WTC11 (cell line): Measurements from ENCODE around the gene SH3PXD2A. TPM values are rescaled to one million over a fixed set of nuclear protein-coding genes. Genes with fewer than 3 reads are reported as not detected.

Experiments used
- ATAC-seq: fragments of 200-7000 bp; cut with Tn5 transposase; 2 replicates; pipeline ENCODE4 v1.10.0; 2021; ENCODE audit warnings: mild to moderate bottlenecking, moderate library complexity
- CTCF ChIA-PET: fragments of 300-600 bp; sonication (Branson Sonifier 250); formaldehyde crosslinking; loops from one replicate; lab custom pipeline; 2021; ENCODE audit warnings: antibody characterized with exemption; lab: Charles Lee
- POLR2A ChIA-PET: fragments of 350-600 bp; sonication (Branson Sonifier 250); formaldehyde crosslinking; loops from one replicate; lab custom pipeline; 2021; ENCODE audit warnings: antibody characterized with exemption; lab: Charles Lee
- DNase-seq: peaks from one replicate; pipeline ENCODE4 v3.0.0; 2021; ENCODE audit warnings: low spot score
- H3K27ac Mint-ChIP-seq: 2 replicates; pipeline ENCODE4 v1.8.0; 2021; ENCODE audit warnings: mixed read lengths
- H3K27me3 Mint-ChIP-seq: 2 replicates; pipeline ENCODE4 v1.8.0; 2021; ENCODE audit warnings: low read depth, mild to moderate bottlenecking, moderate library complexity, mixed read lengths
- H3K36me3 Mint-ChIP-seq: 2 replicates; pipeline ENCODE4 v1.8.0; 2021; ENCODE audit warnings: mixed read lengths
- H3K4me1 Mint-ChIP-seq: 2 replicates; pipeline ENCODE4 v1.8.0; 2022; ENCODE audit warnings: mixed read lengths
- H3K4me3 Mint-ChIP-seq: 2 replicates; pipeline ENCODE4 v1.8.0; 2021; ENCODE audit warnings: mild to moderate bottlenecking, moderate library complexity, mixed read lengths
- H3K9me3 Mint-ChIP-seq: 2 replicates; pipeline ENCODE4 v1.8.0; 2021; ENCODE audit warnings: mixed read lengths
- CREB1 ChIP-seq: sonication (generic); formaldehyde crosslinking; IDR thresholded peaks from 2 replicates; pipeline ENCODE4 v1.8.0; 2023; ENCODE audit warnings: mild to moderate bottlenecking, missing genetic modification reagents
- FOXP1 ChIP-seq: sonication (generic); formaldehyde crosslinking; IDR thresholded peaks from 2 replicates; pipeline ENCODE4 v1.8.0; 2022; ENCODE audit warnings: missing genetic modification reagents, mild to moderate bottlenecking, moderate library complexity, borderline replicate concordance
- GABPB1 ChIP-seq: sonication (generic); formaldehyde crosslinking; IDR thresholded peaks from 2 replicates; pipeline ENCODE4 v1.8.1; 2023; ENCODE audit warnings: mild to moderate bottlenecking, missing genetic modification reagents
- GRHL2 ChIP-seq: fragments of 250-450 bp; sonication (Bioruptor Pico); IDR thresholded peaks from 2 replicates; pipeline ENCODE4 v1.8.0; 2022; ENCODE audit warnings: mild to moderate bottlenecking, moderate library complexity; ENCODE audit not compliant: insufficient replicate concordance, severe bottlenecking
- HMGA2 ChIP-seq: fragments of 250-450 bp; sonication (Bioruptor Pico); IDR thresholded peaks from 2 replicates; pipeline ENCODE4 v1.4.0; 2021; ENCODE audit warnings: mild to moderate bottlenecking, moderate library complexity
- NFYB ChIP-seq: sonication (generic); formaldehyde crosslinking; conservative IDR thresholded peaks from 2 replicates; pipeline ENCODE4 v1.8.0; 2022; ENCODE audit warnings: low read depth, missing genetic modification reagents
- ZNF396 ChIP-seq: fragments of 250-450 bp; sonication (Bioruptor Pico); IDR thresholded peaks from 2 replicates; pipeline ENCODE4 v1.8.0; 2021; ENCODE audit warnings: mild to moderate bottlenecking, moderate library complexity, borderline replicate concordance
- ZNF416 ChIP-seq: fragments of 250-450 bp; sonication (Bioruptor Pico); IDR thresholded peaks from 2 replicates; pipeline ENCODE4 v1.9.0; 2021; ENCODE audit warnings: mild to moderate bottlenecking, inconsistent platforms
- total RNA-seq: library from RNA; stranded (reverse); gene quantifications from 3 replicates; pipeline ENCODE4 v1.2.3, GENCODE V29; 2021
- TF ChIP-seq, protein P1 (sequence below): fragments of 250-450 bp; sonication (Bioruptor Pico); conservative IDR thresholded peaks from 2 replicates; pipeline ENCODE4 v1.9.0; 2021; ENCODE audit warnings: mild to moderate bottlenecking
- TF ChIP-seq, protein P2 (sequence below): sonication (generic); formaldehyde crosslinking; conservative IDR thresholded peaks from 2 replicates; pipeline ENCODE4 v1.8.1; 2023; ENCODE audit warnings: mild to moderate bottlenecking, low read depth, missing genetic modification reagents, moderate library complexity
- TF ChIP-seq, protein P3 (sequence below): fragments of 250-450 bp; sonication (Bioruptor Pico); IDR thresholded peaks from 2 replicates; pipeline ENCODE4 v1.9.0; 2021; ENCODE audit warnings: mild to moderate bottlenecking
- TF ChIP-seq, protein P4 (sequence below): sonication (generic); formaldehyde crosslinking; IDR thresholded peaks from 2 replicates; pipeline ENCODE4 v1.8.1; 2023; ENCODE audit warnings: mild to moderate bottlenecking, missing genetic modification reagents, borderline replicate concordance
- TF ChIP-seq, protein P5 (sequence below): sonication (generic); formaldehyde crosslinking; IDR thresholded peaks from 2 replicates; pipeline ENCODE4 v1.8.0; 2023; ENCODE audit warnings: missing genetic modification reagents, mild to moderate bottlenecking, borderline replicate concordance
- TF ChIP-seq, protein P6 (sequence below): sonication (generic); formaldehyde crosslinking; IDR thresholded peaks from 2 replicates; pipeline ENCODE4 v1.8.0; 2022; ENCODE audit warnings: mild to moderate bottlenecking, missing genetic modification reagents

The SH3PXD2A gene
- total RNA-seq, 1 experiment from 2014 or later, result 15.7 TPM

DNA sequence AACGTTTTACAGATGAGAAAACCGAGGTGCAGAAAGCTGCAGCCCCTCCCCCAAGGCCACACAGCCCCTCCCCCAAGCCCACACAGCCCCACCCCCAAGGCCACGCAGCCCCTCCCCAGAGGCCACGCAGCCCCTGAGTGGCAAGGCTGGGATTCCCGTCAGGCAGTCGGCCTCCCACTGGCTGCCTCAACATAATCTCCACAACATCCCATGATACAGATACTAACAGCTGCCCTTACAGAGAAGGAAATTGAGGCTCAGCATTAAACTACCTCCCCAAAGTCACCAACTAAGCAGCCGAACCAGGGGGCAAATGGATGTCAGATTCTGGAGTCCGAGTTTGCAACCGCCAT lies 15.9 kb downstream of the SH3PXD2A start (continued):
- no peak for TF ChIP-seq GRHL2 (CRISPR knock-in tag)
- TF ChIP-seq, all 79 proteins: peak for 0

DNA sequence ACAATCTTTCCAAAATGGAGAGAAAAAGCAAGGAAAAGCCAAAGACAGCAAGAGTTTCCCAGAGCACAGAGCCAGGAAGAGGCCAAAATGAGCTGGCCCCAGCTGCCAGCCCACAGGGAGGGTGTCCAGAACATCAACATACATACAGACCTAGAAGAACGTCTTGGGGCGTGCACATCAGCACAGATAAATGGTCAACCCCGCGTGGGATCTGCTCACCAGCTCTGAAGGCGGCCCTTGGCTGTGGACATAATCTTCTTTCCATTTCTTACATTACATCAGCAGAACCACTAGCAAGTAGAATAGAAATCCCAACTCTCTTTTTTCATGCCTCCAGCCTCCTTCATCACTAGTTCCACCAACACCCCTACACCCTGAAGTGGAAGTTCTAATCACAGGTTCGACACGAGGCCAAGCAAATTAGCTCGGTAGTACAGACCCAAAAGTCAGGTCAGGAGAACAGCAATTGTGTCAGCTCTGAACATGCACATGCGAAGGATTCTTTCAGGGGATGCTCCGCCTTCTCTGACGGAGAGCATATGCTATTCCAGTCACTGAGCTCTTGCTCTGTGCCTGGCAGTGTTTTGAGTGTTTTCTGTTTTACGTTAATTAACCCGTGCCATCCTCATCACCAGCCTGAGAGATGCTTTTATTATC lies 16.4 kb downstream of the SH3PXD2A start:
- TF ChIP-seq HMGA2 (no peak), CREB1 (CRISPR knock-in tag) (no peak), ZNF396 (CRISPR knock-in tag) (no peak), GABPB1 (CRISPR knock-in tag) (no peak)
- TF ChIP-seq, protein P1, sequence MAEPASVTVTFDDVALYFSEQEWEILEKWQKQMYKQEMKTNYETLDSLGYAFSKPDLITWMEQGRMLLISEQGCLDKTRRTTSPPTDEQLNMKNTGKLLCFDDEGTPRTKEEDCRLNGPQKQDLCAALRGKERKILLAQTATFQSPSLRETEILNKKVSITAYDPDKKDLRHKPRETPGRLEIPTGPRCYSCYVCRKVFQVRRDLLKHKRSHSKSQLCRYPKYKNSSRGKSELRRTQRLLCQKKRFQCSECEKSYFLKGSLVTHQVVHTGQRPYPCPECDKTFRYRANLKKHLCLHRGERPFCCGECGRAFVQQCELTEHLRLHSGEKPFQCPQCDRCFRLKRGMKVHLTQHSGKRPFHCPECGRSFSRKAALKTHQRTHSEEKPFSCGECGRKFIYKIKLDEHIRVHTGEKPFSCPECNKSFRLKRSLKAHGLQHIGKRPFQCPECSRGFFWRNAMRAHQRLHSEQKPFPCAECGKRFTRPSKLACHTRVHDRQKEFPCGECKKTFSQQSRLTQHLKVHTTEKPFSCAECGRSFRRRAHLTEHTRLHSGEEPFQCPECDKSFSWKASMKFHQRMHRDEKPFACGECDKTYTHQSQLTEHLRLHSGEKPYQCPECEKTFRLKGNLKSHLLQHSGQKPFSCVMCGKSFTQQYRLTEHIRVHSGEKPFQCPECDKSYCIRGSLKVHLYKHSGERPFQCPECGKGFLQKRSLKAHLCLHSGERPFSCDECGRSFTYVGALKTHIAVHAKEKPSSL (CRISPR knock-in tag), result no peak
- TF ChIP-seq, protein P2, sequence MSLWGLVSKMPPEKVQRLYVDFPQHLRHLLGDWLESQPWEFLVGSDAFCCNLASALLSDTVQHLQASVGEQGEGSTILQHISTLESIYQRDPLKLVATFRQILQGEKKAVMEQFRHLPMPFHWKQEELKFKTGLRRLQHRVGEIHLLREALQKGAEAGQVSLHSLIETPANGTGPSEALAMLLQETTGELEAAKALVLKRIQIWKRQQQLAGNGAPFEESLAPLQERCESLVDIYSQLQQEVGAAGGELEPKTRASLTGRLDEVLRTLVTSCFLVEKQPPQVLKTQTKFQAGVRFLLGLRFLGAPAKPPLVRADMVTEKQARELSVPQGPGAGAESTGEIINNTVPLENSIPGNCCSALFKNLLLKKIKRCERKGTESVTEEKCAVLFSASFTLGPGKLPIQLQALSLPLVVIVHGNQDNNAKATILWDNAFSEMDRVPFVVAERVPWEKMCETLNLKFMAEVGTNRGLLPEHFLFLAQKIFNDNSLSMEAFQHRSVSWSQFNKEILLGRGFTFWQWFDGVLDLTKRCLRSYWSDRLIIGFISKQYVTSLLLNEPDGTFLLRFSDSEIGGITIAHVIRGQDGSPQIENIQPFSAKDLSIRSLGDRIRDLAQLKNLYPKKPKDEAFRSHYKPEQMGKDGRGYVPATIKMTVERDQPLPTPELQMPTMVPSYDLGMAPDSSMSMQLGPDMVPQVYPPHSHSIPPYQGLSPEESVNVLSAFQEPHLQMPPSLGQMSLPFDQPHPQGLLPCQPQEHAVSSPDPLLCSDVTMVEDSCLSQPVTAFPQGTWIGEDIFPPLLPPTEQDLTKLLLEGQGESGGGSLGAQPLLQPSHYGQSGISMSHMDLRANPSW (CRISPR knock-in tag), result no peak
- no peak overlapping the region for H3K4me3 Mint-ChIP-seq
- no peak overlapping the region for H3K27ac Mint-ChIP-seq
- DNase-seq (no peak), ATAC-seq (no peak)
- no peaks in the 10 kb centered on the region for H3K9me3 Mint-ChIP-seq
- no peaks in the 10 kb centered on the region for H3K27me3 Mint-ChIP-seq
- ChIA-PET CTCF (interaction anchor here (1.5 to 2.1 kb wide), 3 partner anchors 9 to 153 kb away, joined by 4 to 9 read pairs (median 5); no protein-coding TSS in a partner anchor), POLR2A (no interaction called here)
- no peaks in the 10 kb centered on the region for H3K36me3 Mint-ChIP-seq
- H3K4me1 Mint-ChIP-seq, result peaks cover 76% of the 10 kb centered on the region

DNA sequence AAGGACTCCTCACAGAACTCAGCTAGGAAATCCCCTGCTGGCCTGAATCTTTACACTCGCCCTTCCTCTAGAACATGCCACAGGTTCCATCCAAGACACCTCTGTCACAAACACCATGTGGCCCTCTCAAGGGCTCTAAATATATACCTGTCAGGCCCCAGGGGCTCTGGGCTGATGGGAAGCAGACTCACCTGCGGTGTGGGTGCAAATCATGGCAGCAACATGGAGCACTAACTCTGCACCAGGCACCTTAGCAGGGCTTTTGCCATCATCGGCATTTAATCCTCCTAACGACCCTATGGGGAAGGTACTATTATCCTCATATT lies 17.3 kb downstream of the SH3PXD2A start:
- Mint-ChIP-seq H3K27me3 (no peaks in the 10 kb centered on the region), H3K4me1 (peaks cover 82% of the 10 kb centered on the region), H3K36me3 (peaks cover 5% of the 10 kb centered on the region), H3K27ac (no peak overlapping the region), H3K4me3 (no peak overlapping the region), H3K9me3 (peaks cover 2% of the 10 kb centered on the region; the same call in 1 of the 2 replicates)
- ChIA-PET CTCF (interaction anchor here (0.6 to 2.0 kb wide), 3 partner anchors 10 to 37 kb away, joined by 3 to 7 read pairs (median 4); partner anchors contain the start of gene SH3PXD2A), POLR2A (no interaction called here)
- no peak for ATAC-seq
- DNase-seq, result no peak
- no peak for TF ChIP-seq FOXP1 (CRISPR knock-in tag)
- TF ChIP-seq, protein P3, sequence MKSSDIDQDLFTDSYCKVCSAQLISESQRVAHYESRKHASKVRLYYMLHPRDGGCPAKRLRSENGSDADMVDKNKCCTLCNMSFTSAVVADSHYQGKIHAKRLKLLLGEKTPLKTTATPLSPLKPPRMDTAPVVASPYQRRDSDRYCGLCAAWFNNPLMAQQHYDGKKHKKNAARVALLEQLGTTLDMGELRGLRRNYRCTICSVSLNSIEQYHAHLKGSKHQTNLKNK, result no peak
- no peak for TF ChIP-seq CREB1 (CRISPR knock-in tag)
- no peak for TF ChIP-seq ZNF416 (CRISPR knock-in tag)
- TF ChIP-seq, protein P4, sequence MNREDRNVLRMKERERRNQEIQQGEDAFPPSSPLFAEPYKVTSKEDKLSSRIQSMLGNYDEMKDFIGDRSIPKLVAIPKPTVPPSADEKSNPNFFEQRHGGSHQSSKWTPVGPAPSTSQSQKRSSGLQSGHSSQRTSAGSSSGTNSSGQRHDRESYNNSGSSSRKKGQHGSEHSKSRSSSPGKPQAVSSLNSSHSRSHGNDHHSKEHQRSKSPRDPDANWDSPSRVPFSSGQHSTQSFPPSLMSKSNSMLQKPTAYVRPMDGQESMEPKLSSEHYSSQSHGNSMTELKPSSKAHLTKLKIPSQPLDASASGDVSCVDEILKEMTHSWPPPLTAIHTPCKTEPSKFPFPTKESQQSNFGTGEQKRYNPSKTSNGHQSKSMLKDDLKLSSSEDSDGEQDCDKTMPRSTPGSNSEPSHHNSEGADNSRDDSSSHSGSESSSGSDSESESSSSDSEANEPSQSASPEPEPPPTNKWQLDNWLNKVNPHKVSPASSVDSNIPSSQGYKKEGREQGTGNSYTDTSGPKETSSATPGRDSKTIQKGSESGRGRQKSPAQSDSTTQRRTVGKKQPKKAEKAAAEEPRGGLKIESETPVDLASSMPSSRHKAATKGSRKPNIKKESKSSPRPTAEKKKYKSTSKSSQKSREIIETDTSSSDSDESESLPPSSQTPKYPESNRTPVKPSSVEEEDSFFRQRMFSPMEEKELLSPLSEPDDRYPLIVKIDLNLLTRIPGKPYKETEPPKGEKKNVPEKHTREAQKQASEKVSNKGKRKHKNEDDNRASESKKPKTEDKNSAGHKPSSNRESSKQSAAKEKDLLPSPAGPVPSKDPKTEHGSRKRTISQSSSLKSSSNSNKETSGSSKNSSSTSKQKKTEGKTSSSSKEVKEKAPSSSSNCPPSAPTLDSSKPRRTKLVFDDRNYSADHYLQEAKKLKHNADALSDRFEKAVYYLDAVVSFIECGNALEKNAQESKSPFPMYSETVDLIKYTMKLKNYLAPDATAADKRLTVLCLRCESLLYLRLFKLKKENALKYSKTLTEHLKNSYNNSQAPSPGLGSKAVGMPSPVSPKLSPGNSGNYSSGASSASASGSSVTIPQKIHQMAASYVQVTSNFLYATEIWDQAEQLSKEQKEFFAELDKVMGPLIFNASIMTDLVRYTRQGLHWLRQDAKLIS (CRISPR knock-in tag), result no peak
- TF ChIP-seq, protein P5, sequence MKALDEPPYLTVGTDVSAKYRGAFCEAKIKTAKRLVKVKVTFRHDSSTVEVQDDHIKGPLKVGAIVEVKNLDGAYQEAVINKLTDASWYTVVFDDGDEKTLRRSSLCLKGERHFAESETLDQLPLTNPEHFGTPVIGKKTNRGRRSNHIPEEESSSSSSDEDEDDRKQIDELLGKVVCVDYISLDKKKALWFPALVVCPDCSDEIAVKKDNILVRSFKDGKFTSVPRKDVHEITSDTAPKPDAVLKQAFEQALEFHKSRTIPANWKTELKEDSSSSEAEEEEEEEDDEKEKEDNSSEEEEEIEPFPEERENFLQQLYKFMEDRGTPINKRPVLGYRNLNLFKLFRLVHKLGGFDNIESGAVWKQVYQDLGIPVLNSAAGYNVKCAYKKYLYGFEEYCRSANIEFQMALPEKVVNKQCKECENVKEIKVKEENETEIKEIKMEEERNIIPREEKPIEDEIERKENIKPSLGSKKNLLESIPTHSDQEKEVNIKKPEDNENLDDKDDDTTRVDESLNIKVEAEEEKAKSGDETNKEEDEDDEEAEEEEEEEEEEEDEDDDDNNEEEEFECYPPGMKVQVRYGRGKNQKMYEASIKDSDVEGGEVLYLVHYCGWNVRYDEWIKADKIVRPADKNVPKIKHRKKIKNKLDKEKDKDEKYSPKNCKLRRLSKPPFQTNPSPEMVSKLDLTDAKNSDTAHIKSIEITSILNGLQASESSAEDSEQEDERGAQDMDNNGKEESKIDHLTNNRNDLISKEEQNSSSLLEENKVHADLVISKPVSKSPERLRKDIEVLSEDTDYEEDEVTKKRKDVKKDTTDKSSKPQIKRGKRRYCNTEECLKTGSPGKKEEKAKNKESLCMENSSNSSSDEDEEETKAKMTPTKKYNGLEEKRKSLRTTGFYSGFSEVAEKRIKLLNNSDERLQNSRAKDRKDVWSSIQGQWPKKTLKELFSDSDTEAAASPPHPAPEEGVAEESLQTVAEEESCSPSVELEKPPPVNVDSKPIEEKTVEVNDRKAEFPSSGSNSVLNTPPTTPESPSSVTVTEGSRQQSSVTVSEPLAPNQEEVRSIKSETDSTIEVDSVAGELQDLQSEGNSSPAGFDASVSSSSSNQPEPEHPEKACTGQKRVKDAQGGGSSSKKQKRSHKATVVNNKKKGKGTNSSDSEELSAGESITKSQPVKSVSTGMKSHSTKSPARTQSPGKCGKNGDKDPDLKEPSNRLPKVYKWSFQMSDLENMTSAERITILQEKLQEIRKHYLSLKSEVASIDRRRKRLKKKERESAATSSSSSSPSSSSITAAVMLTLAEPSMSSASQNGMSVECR (CRISPR knock-in tag), result no peak
- TF ChIP-seq, protein P2 (CRISPR knock-in tag), result no peak
- TF ChIP-seq, protein P6, sequence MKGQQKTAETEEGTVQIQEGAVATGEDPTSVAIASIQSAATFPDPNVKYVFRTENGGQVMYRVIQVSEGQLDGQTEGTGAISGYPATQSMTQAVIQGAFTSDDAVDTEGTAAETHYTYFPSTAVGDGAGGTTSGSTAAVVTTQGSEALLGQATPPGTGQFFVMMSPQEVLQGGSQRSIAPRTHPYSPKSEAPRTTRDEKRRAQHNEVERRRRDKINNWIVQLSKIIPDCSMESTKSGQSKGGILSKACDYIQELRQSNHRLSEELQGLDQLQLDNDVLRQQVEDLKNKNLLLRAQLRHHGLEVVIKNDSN (CRISPR knock-in tag), result no peak
- no peak for TF ChIP-seq NFYB (CRISPR knock-in tag)
